ENCODE measurements around the gene ABHD11.
"Not testable (repeated sequence)": the region's sequence is repeated elsewhere in the genome, so short reads cannot be mapped to it uniquely, and the experiment has no call there.

The ABHD11 gene

GRCh38 chr7:73742753-73743641 is 4.4 kb upstream of the ABHD11 start:
- DNase-seq (ENCODE audit: low read depth in 3 of 3) = no peak

DNA sequence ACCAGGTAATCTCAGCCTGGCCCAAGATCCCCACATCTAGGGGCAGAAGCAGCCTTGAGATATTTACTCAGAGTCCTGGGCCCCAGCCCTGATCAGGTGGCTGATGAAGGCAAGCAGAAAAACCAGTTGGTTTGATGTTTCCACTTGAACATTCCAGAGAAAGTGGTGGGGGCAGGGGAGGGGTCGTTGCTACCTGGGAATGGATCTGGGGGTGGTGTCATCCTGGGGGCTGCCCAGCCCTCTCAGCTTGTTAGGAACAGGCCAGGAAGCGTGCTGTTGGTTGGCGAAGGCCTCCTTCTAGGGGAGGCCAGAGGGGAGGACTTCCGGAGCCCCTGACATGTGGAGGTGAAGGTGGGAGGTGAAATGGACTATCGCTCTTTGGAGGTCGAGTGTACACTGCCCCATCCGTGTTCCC is 3.7 kb upstream of the ABHD11 start:
- DNase-seq (ENCODE audit: low read depth in 3 of 3) = no peak

- DNase-seq (ENCODE audit: low read depth in 3 of 3) = no peak
These were observed 3.0 kb upstream of the ABHD11 start for GRCh38 chr7:73741600-73741999.

- DNase-seq (ENCODE audit: low read depth in 3 of 3) = no peak
These were observed 2.2 kb upstream of the ABHD11 start for GRCh38 chr7:73740771-73741170.

GRCh38 chr7:73740212-73740611 is 1.6 kb upstream of the ABHD11 start:
- DNase-seq (ENCODE audit: low read depth in 3 of 3) = no peak

DNA sequence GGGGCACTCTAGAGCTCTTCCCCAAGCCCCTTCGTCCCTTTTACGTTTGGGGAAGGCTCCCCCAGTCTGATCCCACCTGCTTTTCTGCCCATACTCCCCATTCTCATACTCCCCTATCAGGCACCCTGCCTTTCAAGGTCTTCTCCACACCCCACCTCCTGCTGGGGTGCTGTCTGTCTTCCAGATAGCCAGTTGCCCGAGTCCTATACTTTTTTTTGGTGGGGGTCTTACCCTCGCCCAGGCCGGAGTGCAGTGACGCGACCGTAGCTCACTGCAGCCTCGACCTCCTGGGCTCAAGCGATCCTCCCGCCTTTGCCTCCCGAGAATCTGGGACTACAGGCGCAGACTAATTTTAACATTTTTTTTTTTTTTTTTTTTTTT is 775 bp upstream of the ABHD11 start:
- no peak for DNase-seq (ENCODE audit: low read depth in 3 of 3)

GRCh38 chr7:73738220-73738611 is 386 bp downstream of the ABHD11 start:
- DNase-seq (ENCODE audit: low read depth in 3 of 3) = peak; percentile 48 to 57 (median 51)

DNA sequence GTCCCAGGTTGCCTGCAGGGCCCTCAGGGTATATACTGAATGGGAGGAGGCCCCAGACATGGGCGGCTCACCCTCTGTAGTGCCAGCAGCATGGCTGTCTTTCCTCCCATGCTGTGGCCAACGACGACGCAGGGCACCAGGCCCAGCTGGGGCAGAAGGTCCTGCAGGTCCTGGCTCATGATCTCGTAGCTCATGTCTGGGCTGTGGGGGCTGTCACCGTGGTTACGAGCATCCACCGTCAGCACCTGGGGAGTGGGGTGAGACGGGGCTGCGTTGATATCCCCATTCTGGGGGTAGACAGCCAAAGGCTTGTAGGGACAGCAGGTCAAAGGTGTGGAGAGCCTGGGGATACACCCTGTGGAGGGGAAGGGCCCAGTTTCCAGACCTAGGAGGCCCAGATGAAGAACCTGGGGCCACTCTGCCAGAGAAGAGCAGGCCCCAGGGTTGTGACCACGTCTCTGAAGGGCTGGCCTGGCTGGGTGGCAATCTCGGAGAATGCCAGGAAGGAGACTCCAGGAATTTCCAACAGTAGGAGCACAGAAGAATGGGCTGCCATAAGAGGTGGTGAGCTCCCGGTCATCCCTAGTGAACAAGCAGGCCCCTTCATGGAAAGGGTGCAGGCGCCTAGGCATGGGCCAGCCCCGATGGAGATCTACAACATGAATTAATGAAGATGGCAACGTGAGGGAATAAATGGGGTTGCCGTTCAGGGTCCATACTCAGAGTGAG is 947 bp downstream of the ABHD11 start:
- no peak for DNase-seq (ENCODE audit: low read depth in 3 of 3)

GRCh38 chr7:73736885-73737284 is 1.7 kb downstream of the ABHD11 start:
- no peak for DNase-seq (ENCODE audit: low read depth in 3 of 3)

- DNase-seq (ENCODE audit: low read depth in 3 of 3) = no peak
These were observed 3.1 kb downstream of the ABHD11 start for GRCh38 chr7:73735528-73735905.

DNA sequence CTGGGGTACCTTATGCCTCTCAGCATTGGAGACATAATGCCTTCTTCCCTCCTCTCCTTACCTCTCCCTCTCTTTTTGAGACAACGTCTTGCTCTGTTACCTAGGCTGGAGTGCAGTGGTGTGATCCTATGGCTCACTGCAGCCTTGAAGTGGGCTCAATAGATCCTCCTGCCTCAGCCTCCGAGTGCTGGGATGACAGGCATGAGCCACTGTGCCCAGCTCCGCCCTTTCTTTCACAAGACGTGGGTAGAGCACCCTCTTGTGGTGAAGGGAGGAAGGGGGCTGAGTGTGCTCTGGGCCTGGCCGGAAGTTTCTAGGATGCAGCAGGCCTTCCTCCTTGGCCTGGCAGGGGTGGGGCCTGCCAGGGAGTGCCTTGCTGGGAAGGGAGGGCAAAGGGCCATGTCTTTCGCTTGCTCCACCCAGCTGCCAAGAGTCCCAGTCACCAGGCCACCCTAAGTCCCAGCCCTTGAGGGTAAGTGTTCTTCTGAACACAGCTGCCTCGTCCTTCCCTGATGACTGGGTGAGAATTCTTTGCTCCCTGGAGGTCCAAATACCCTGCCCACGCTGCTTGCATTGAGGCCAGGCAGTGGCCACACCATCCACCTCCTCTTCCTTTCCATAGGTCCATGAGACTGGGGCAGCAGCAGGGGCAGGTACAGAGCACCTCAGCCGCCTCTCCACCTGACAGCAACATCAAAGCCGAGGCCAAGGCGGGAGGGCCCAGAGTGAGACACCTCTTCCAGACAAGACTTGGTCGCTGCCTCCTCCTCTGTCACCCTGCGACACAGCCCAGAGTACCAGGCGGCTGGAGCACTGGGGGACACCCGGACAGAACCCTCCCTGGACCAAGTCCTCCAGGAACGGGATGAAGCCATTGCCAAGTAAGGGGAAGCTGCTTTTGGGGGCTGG is 3.7 kb downstream of the ABHD11 start:
- peak; percentile 60 to 76 (median 62) for DNase-seq (ENCODE audit: low read depth in 3 of 3)

- DNase-seq (ENCODE audit: low read depth in 3 of 3) = no peak
These were observed 6.2 kb downstream of the ABHD11 start for GRCh38 chr7:73732397-73732796.

DNA sequence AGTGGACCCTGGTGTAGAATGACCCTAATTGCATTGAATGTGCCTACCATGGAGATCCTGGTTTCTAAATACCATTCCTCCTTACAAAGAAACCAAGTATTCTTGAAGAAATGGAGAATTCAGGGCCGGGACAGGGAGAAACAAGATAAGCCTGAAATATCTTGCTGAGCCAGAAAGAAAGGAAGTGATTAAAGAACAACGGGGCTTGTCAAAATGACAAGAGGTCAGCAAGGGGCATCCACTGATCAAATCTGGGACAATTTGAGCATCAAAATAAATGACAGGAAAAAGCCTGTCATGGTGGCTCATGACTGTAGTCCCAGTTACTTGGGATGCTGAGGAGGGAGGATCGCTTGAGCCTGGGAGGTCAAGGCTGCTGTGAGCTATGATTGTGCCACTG is 8.1 kb downstream of the ABHD11 start:
- no peak for DNase-seq (ENCODE audit: low read depth in 3 of 3)

DNA sequence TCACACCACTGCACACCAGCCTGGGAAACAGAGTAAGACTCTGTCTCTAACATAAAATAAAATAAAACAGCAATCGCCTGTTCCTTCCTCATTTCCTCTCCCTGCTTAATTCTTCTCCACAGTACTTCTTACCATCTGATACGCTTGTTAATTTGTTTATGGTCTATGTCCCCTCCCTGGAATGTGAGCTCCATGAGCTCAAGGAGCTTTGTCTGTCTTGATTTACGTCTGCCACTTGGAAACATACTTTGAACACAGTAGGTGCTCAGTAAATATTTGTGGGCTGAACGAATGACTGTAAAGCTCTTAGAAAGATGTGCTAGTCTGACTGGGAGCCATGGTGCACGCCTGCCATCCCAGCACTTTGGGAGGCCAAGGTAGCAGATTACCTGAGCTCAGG is 10.1 kb downstream of the ABHD11 start:
- no peak for DNase-seq (ENCODE audit: low read depth in 3 of 3)

DNA sequence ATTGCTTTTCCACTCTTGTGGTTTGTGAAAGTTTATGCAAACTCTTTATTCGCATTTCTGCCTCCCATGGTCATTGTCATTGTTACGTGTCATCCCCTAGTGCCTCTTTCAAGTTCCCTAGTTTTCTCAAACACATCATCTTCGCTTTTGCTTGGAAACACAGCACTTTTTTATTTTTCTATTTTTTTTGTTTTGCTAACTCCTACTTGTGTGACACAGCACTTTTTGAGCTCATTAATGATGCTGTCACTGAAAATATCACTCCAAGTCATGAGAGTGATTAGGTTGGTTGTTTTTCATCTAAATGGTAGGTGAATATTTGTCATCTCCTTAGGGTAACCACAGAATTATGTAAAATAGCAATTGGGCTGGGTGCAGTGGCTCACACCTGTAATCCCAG is 10.7 kb downstream of the ABHD11 start:
- no peak for DNase-seq (ENCODE audit: low read depth in 3 of 3)

DNA sequence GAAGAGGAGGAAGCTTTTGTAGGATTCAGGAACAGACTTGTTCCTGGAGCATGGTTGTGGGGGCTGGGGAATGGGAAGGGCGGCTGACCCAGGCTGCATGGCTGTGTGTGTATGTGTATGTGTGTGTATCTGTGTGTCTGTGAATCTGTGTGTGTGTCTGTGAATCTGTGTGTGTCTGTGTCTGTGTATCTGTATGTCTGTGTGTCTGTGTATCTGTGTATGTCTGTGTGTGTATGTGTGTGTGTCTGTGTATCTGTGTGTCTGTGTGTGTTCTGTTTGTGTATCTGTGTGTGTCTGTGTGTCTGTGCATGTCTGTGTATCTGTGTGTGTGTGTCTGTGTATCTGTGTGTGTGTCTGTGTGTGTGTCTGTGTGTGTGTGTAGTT is 12.5 kb downstream of the ABHD11 start:
- DNase-seq (ENCODE audit: low read depth in 3 of 3) = no peak

DNA sequence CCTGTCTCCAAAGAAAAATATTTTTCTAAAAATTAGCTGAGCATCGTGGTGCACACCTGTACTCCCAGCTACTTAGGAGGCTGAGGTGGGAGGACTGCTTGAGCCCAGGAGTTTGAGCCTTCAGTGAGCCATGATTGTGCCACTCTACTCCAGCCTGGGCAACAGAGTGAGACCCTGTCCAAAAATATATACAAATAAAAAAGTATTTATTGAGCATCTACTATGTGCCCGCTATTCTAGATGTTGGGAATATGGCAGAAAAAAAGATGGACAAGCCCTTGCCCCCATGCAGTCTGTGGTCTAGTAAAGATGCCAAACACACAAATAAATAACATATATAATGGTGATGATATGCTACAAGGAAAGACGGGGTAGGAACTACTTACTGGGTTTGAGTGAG is 14.8 kb downstream of the ABHD11 start:
- no peak for DNase-seq (ENCODE audit: low read depth in 3 of 3)

GRCh38 chr7:73722785-73723184 is 15.8 kb downstream of the ABHD11 start:
- DNase-seq (ENCODE audit: low read depth in 3 of 3) = no peak

DNA sequence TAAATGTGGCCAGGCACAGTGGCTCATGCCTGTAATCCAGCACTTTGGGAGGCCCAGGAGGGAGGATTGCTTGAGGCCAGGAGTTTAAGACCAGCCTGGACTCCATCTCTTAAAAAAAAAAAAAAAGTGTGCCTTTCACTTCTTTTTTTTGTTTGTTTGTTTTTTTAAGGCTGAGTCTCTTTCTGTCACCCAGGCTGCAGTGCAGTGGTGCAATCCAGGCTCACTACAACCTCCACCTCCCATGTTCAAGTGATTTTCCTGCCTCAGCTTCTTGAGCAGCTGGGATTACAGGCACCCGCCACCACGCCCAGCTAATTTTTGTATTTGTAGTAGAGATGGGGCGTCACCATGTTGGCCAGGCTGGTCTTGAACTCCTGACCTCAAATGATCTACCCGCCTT is 16.4 kb downstream of the ABHD11 start:
- DNase-seq (ENCODE audit: low read depth in 3 of 3) = not testable (repeated sequence)

DNA sequence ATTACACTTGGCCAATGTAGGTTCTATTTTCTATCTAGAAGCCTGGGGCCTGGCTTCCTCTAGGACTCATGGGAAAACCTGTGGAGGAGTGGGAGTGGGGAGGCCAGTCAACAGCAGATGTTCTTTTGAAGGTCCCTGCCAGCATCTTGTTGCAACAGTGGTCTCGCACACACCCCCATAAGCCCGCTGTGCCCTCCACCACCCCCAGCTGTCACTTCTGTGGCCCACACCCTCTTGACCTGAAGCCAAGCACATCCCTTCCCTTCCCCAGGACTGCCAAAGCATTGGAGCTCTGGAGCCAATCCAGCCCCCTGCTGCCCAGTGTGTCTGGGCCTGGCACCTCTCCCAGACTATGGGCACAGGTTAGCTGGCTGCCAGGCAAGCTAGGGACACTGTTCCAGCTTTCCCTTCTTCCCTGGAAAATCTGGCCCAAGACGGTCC is 17.2 kb downstream of the ABHD11 start:
- DNase-seq (ENCODE audit: low read depth in 3 of 3) = no peak

DNA sequence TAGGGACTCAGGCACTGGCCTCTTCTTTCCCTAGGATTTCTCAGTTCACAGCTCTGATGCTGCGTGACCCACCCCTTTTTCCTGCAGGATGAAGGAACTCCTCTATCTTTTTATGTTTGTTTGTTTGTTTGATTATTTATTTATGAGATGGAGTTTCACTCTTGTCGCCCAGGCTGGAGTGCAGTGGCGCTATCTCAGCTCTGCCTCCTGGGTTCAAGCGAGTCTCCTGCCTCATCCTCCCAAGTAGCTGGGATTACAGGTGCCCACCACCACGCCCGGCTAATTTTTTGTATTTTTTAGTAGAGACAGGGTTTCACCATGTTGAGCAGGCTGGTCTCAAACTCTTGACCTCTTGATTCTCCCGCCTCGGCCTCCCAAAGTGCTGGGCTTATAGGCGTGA is 18.2 kb downstream of the ABHD11 start:
- not testable (repeated sequence) for DNase-seq (ENCODE audit: low read depth in 3 of 3)

GRCh38 chr7:73719806-73720169 is 18.8 kb downstream of the ABHD11 start:
- no peak for DNase-seq (ENCODE audit: low read depth in 3 of 3)
